Smooth muscle cell (in vitro differentiated cells): Measurements from ENCODE around the gene LRP2BP. TPM values are rescaled to one million over a fixed set of nuclear protein-coding genes. Genes with fewer than 3 reads are reported as not detected.

Experiments
- DNase-seq: peaks from one replicate; lab custom pipeline; 2025; ENCODE audit not compliant: unreplicated experiment; lab: John Stamatoyannopoulos, UW
- H2AFZ ChIP-seq: fragments of 200-600 bp; sonication (generic); 2 replicates; pipeline ENCODE4 v1.6.0; 2016; ENCODE audit warnings: antibody characterized with exemption, low read depth, mild to moderate bottlenecking
- H3F3A ChIP-seq: fragments of 200-600 bp; sonication (generic); 2 replicates; pipeline ENCODE4 v1.6.0; 2017; ENCODE audit warnings: antibody characterized with exemption, low read depth
- H3K27ac ChIP-seq: fragments of 200-600 bp; sonication (generic); 2 replicates; pipeline ENCODE4 v1.5.1; 2016; ENCODE audit warnings: low read depth, mild to moderate bottlenecking
- H3K27me3 ChIP-seq: fragments of 200-600 bp; sonication (generic); 2 replicates; pipeline ENCODE4 v1.6.1; 2016; ENCODE audit warnings: low read depth, mild to moderate bottlenecking
- H3K36me3 ChIP-seq: fragments of 200-600 bp; sonication (generic); 2 replicates; pipeline ENCODE4 v1.5.1; 2016; ENCODE audit warnings: low read depth
- H3K4me1 ChIP-seq: fragments of 200-600 bp; sonication (generic); 2 replicates; pipeline ENCODE4 v1.5.1; 2016; ENCODE audit warnings: low read depth
- H3K4me2 ChIP-seq: fragments of 200-600 bp; sonication (generic); 2 replicates; pipeline ENCODE4 v1.6.0; 2016; ENCODE audit warnings: mild to moderate bottlenecking
- H3K4me3 ChIP-seq: fragments of 200-600 bp; sonication (generic); 2 replicates; pipeline ENCODE4 v1.5.1; 2016; ENCODE audit warnings: mild to moderate bottlenecking
- H3K79me2 ChIP-seq: fragments of 200-600 bp; sonication (generic); 2 replicates; pipeline ENCODE4 v1.6.0; 2016; ENCODE audit warnings: low read depth, mild to moderate bottlenecking
- H3K9ac ChIP-seq: fragments of 200-600 bp; sonication (generic); 2 replicates; pipeline ENCODE4 v1.6.0; 2016; ENCODE audit warnings: low read depth
- H3K9me3 ChIP-seq: fragments of 200-600 bp; sonication (generic); replicated peaks from 2 replicates; pipeline ENCODE4 v1.5.1; 2016; ENCODE audit warnings: low read depth
- H4K20me1 ChIP-seq: fragments of 200-600 bp; sonication (generic); 2 replicates; pipeline ENCODE4 v1.6.0; 2016; ENCODE audit warnings: low read depth
- CTCF ChIP-seq: fragments of 200-600 bp; sonication (generic); IDR thresholded peaks from 2 replicates; pipeline ENCODE4 v1.5.1; 2017; ENCODE audit warnings: borderline replicate concordance, mild to moderate bottlenecking, antibody characterized with exemption; ENCODE audit not compliant: insufficient read depth, poor library complexity, severe bottlenecking
- WGBS: methylation state at CpG from one replicate; pipeline ENCODE4 v1.1.7; 2016; ENCODE audit warnings: low lambda C conversion rate; 5-methylcytosine and 5-hydroxymethylcytosine counted together
- polyA plus RNA-seq: library from polyadenylated mRNA; unstranded; fragments of >200 nt; fragmentation: Nextera tagmentation; extraction: Ambion mirVana; gene quantifications from 2 replicates; pipeline ENCODE4 v1.2.1, GENCODE V29; 2016
- total RNA-seq: library from RNA; depleted of rRNA; stranded (reverse); fragments of >200 nt; gene quantifications from 2 replicates; pipeline ENCODE4 v1.2.3, GENCODE V29; 2014

LRP2BP gene
- total and polyA plus RNA-seq, 2 experiments from 2014 or later = 0.48 to 1.4 TPM

GRCh38 chr4:185374573-185374972, 21.2 kb downstream of the LRP2BP start:
- H2AFZ ChIP-seq = no peak overlapping the region
- TF ChIP-seq CTCF = no peak
- 94% methylated on average over 6 of the region's 6 CpGs for WGBS
- H3K4me1 ChIP-seq = no peaks in the 10 kb centered on the region
- H3K4me3 ChIP-seq = no peak overlapping the region
- no peaks in the 10 kb centered on the region for H3F3A ChIP-seq
- no peaks in the 10 kb centered on the region for H3K27me3 ChIP-seq
- no peak for DNase-seq
- no peaks in the 10 kb centered on the region for H3K79me2 ChIP-seq
- H3K27ac ChIP-seq = no peak overlapping the region
- H3K9ac ChIP-seq = no peak overlapping the region
- no peak overlapping the region for H3K4me2 ChIP-seq
- H3K36me3 ChIP-seq = no peaks in the 10 kb centered on the region
- H4K20me1 ChIP-seq = no peaks in the 10 kb centered on the region
- no peaks in the 10 kb centered on the region for H3K9me3 ChIP-seq

DNA sequence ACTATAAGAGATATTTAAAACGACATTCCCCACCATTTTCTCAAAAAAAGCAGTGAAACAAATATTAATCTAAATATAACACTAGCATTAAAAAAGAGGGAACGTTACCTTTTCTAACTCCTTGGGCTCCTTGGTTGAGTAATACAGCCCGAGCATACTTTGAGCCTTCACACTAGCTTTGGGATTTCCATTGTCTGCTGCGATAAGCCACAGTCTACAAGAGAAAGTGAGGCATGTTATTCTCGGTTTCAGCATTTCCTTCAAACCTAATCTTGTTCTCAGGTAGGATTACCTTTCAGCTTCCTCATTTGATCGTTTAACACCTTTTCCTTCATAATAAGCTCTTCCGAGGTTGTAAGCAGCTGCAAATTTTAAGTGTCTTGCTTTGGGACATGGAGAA, 21.7 kb downstream of the LRP2BP start:
- no peak for TF ChIP-seq CTCF
- no peaks in the 10 kb centered on the region for H3K27me3 ChIP-seq
- H4K20me1 ChIP-seq = no peaks in the 10 kb centered on the region
- no peak overlapping the region for H2AFZ ChIP-seq
- H3K36me3 ChIP-seq = no peaks in the 10 kb centered on the region
- no peak overlapping the region for H3K27ac ChIP-seq
- WGBS = 96% methylated on average over 7 of the region's 7 CpGs
- DNase-seq = no peak
- no peaks in the 10 kb centered on the region for H3K4me1 ChIP-seq
- H3K79me2 ChIP-seq = no peaks in the 10 kb centered on the region
- H3K9ac ChIP-seq = no peak overlapping the region
- H3K4me2 ChIP-seq = no peak overlapping the region
- no peak overlapping the region for H3K4me3 ChIP-seq
- no peaks in the 10 kb centered on the region for H3K9me3 ChIP-seq
- H3F3A ChIP-seq = no peaks in the 10 kb centered on the region

- Histone ChIP-seq H4K20me1 (no peaks in the 10 kb centered on the region), H3K4me1 (no peaks in the 10 kb centered on the region), H3K36me3 (no peaks in the 10 kb centered on the region), H3K27me3 (no peaks in the 10 kb centered on the region), H3K4me2 (no peak overlapping the region), H3K27ac (no peak overlapping the region), H3K79me2 (no peaks in the 10 kb centered on the region), H3K9me3 (no peaks in the 10 kb centered on the region), H3F3A (no peaks in the 10 kb centered on the region), H2AFZ (no peak overlapping the region), H3K9ac (no peak overlapping the region), H3K4me3 (no peak overlapping the region)
- TF ChIP-seq CTCF = no peak
- 97% methylated on average over 11 of the region's 11 CpGs for WGBS
- DNase-seq = no peak
These were observed 24.0 kb downstream of the LRP2BP start for GRCh38 chr4:185371702-185372101.

DNA sequence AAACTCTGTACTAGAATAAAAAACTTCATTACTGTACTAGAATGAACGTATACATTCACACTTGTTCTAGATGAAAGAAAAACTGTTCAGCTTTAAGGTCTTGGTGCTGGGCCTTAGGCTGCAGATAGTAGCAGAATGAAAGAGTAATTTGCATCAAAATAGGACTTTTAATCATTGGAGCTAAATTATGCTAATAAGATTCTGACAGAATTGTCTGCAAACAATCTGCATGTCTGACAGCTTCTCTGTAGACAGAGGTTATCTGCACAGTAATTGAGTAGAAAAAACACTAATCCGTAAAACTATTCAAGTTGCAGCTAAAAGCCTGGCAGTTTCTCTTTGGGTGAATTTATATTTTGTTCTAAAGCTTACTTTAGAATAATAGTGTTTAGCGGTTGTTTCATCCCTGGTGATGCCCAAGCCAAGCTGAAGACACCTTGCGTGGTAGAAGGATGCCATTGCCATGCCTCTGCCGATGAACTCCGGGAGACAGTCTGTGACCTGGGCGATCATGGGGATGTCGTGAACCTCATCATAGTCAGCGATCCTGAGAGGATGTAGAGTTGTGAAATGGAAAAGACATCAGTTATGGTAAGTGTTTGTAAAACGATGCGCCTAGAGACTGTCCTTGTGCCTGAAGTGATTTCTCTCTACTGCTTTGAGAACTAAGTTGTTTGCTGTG, 25.3 kb downstream of the LRP2BP start:
- Histone ChIP-seq H3K4me3 (no peak overlapping the region), H3K9ac (no peak overlapping the region), H3K36me3 (no peaks in the 10 kb centered on the region), H3K4me2 (no peak overlapping the region), H3K79me2 (no peaks in the 10 kb centered on the region), H3K4me1 (no peaks in the 10 kb centered on the region), H3F3A (no peaks in the 10 kb centered on the region), H3K9me3 (no peaks in the 10 kb centered on the region), H3K27me3 (no peaks in the 10 kb centered on the region), H2AFZ (no peak overlapping the region), H4K20me1 (no peaks in the 10 kb centered on the region), H3K27ac (no peak overlapping the region)
- WGBS = 96% methylated on average over 11 of the region's 11 CpGs
- TF ChIP-seq CTCF = no peak
- no peak for DNase-seq
